RPMI8226 (cell line): ENCODE measurements around the gene CUZD1.
"Not testable (repeated sequence)": the region's sequence is repeated elsewhere in the genome, so short reads cannot be mapped to it uniquely, and the experiment has no call there.

ENCODE experiments used
- DNase-seq: peaks from one replicate; pipeline ENCODE4 v3.0.0-alpha.2; 2015

CUZD1 gene

GRCh38 chr10:122845783-122846332, at the start of gene CUZD1:
CUZD1 (minus strand) TSS chr10:122845857; CDS start chr10:122845843, 14 bp downstream.
- DNase-seq = no peak

- DNase-seq = no peak
Measured at GRCh38 chr10:122894261-122894944, 48.7 kb upstream of the CUZD1 start.

GRCh38 chr10:122884166-122884565, 38.5 kb upstream of the CUZD1 start:
- DNase-seq = no peak

- DNase-seq = no peak
Measured at GRCh38 chr10:122882766-122883165, 37.1 kb upstream of the CUZD1 start.

GRCh38 chr10:122879339-122880273, 33.9 kb upstream of the CUZD1 start, which contains the start of gene FAM24B:
FAM24B (minus strand) TSS chr10:122879581; CDS start chr10:122850515, 29,066 bp downstream.
- peak; percentile 96 for DNase-seq

GRCh38 chr10:122878799-122879338, 33.2 kb upstream of the CUZD1 start:
- no peak for DNase-seq

- no peak for DNase-seq
Measured at GRCh38 chr10:122877264-122877663, 31.6 kb upstream of the CUZD1 start.

GRCh38 chr10:122876467-122876855, 30.8 kb upstream of the CUZD1 start:
- DNase-seq = no peak

GRCh38 chr10:122875843-122876466, 30.3 kb upstream of the CUZD1 start:
- no peak for DNase-seq

- not testable (repeated sequence) for DNase-seq
Measured at GRCh38 chr10:122871947-122872346, 26.3 kb upstream of the CUZD1 start.

- not testable (repeated sequence) for DNase-seq
Measured at GRCh38 chr10:122868768-122869167, 23.1 kb upstream of the CUZD1 start.

GRCh38 chr10:122866757-122867482, 21.3 kb upstream of the CUZD1 start:
- not testable (repeated sequence) for DNase-seq

- DNase-seq = no peak
Measured at GRCh38 chr10:122864901-122865300, 19.2 kb upstream of the CUZD1 start.

- DNase-seq = no peak
Measured at GRCh38 chr10:122864194-122864592, 18.5 kb upstream of the CUZD1 start.

- DNase-seq = no peak
Measured at GRCh38 chr10:122863216-122864193, 17.8 kb upstream of the CUZD1 start.

- DNase-seq = no peak
Measured at GRCh38 chr10:122861711-122862161, 16.1 kb upstream of the CUZD1 start.

GRCh38 chr10:122859527-122859926, 13.9 kb upstream of the CUZD1 start:
- DNase-seq = no peak

GRCh38 chr10:122858042-122858441, 12.4 kb upstream of the CUZD1 start:
- DNase-seq = not testable (repeated sequence)

- no peak for DNase-seq
Measured at GRCh38 chr10:122856902-122857301, 11.2 kb upstream of the CUZD1 start.

GRCh38 chr10:122855745-122856144, 10.1 kb upstream of the CUZD1 start:
- DNase-seq = no peak

- DNase-seq = no peak
Measured at GRCh38 chr10:122854648-122855047, 9.0 kb upstream of the CUZD1 start.
